ENCODE results near the gene XRN2. TPM values are rescaled to one million over a fixed set of nuclear protein-coding genes. Genes with fewer than 3 reads are reported as not detected.

The XRN2 gene
- polyA plus RNA-seq, 4 donors: 21.9 to 51.2 (median 26.3) TPM

- Histone ChIP-seq H3K27me3 (ENCODE audit: control insufficient read depth in 3 of 3, insufficient read depth in 3 of 3, low read length in 3 of 3) (no peaks in the 10 kb centered on the region), H3K4me1 (ENCODE audit: control insufficient read depth in 3 of 3, insufficient read depth in 2 of 3, low read depth in 1 of 3, low read length in 2 of 3) (peaks cover 0 to 11% (median 2%) of the 10 kb centered on the region in 3 donors), H3K36me3 (ENCODE audit: control insufficient read depth in 3 of 3, insufficient read depth in 2 of 3, low read depth in 1 of 3, low read length in 3 of 3) (no peaks in the 10 kb centered on the region), H3K9me3 (ENCODE audit: control insufficient read depth in 2 of 2, insufficient read depth in 1 of 2, low read depth in 1 of 2, low read length in 1 of 2) (no peaks in the 10 kb centered on the region), H3K27ac (ENCODE audit: low read depth in 1 of 3, low read length in 2 of 3) (peak overlapping the region; percentile 76 to 98 (median 94)), H3K4me3 (ENCODE audit: low read depth in 1 of 3, low read length in 3 of 3) (peak overlapping the region; percentile 72 to 100 (median 86))
- DNase-seq (no peak), FAIRE-seq (no peak)
- 0 to 1% (median 1%) methylated on average over 18 of the region's 18 CpGs for WGBS, 3 donors
Observed at GRCh38 chr20:21303872-21304586, 898 bp downstream of the XRN2 start.

GRCh38 chr20:21308340-21308739, 5.2 kb downstream of the XRN2 start:
- whole genome bisulfite sequencing, 3 donors: 60 to 95% (median 94%) methylated on average over 2 of the region's 2 CpGs
- Histone ChIP-seq H3K9me3 (ENCODE audit: control insufficient read depth in 2 of 2, insufficient read depth in 1 of 2, low read depth in 1 of 2, low read length in 1 of 2) (no peaks in the 10 kb centered on the region), H3K4me3 (ENCODE audit: low read depth in 1 of 3, low read length in 3 of 3) (no peak overlapping the region), H3K27me3 (ENCODE audit: control insufficient read depth in 3 of 3, insufficient read depth in 3 of 3, low read length in 3 of 3) (no peaks in the 10 kb centered on the region), H3K27ac (ENCODE audit: low read depth in 1 of 3, low read length in 2 of 3) (no peak overlapping the region), H3K36me3 (ENCODE audit: control insufficient read depth in 3 of 3, insufficient read depth in 2 of 3, low read depth in 1 of 3, low read length in 3 of 3) (no peaks in the 10 kb centered on the region), H3K4me1 (ENCODE audit: control insufficient read depth in 3 of 3, insufficient read depth in 2 of 3, low read depth in 1 of 3, low read length in 2 of 3) (peaks cover 0 to 8% (median 3%) of the 10 kb centered on the region in 3 donors)
- FAIRE-seq (no peak), DNase-seq (no peak)

- Histone ChIP-seq H3K4me1 (ENCODE audit: control insufficient read depth in 3 of 3, insufficient read depth in 2 of 3, low read depth in 1 of 3, low read length in 2 of 3) (peaks cover 0 to 3% (median under 1%) of the 10 kb centered on the region in 3 donors), H3K27ac (ENCODE audit: low read depth in 1 of 3, low read length in 2 of 3) (no peak overlapping the region), H3K4me3 (ENCODE audit: low read depth in 1 of 3, low read length in 3 of 3) (no peak overlapping the region), H3K27me3 (ENCODE audit: control insufficient read depth in 3 of 3, insufficient read depth in 3 of 3, low read length in 3 of 3) (no peaks in the 10 kb centered on the region), H3K36me3 (ENCODE audit: control insufficient read depth in 3 of 3, insufficient read depth in 2 of 3, low read depth in 1 of 3, low read length in 3 of 3) (no peaks in the 10 kb centered on the region), H3K9me3 (ENCODE audit: control insufficient read depth in 2 of 2, insufficient read depth in 1 of 2, low read depth in 1 of 2, low read length in 1 of 2) (no peaks in the 10 kb centered on the region)
- DNase-seq (no peak), FAIRE-seq (no peak)
- WGBS, 3 donors: 37 to 64% (median 58%) methylated on average over 2 of the region's 2 CpGs
Observed at GRCh38 chr20:21309678-21310467, 6.7 kb downstream of the XRN2 start.

- Histone ChIP-seq H3K9me3 (ENCODE audit: control insufficient read depth in 2 of 2, insufficient read depth in 1 of 2, low read depth in 1 of 2, low read length in 1 of 2) (peaks cover 0 to 2% of the 10 kb centered on the region in 2 donors), H3K36me3 (ENCODE audit: control insufficient read depth in 3 of 3, insufficient read depth in 2 of 3, low read depth in 1 of 3, low read length in 3 of 3) (no peaks in the 10 kb centered on the region), H3K27ac (ENCODE audit: low read depth in 1 of 3, low read length in 2 of 3) (no peak overlapping the region), H3K27me3 (ENCODE audit: control insufficient read depth in 3 of 3, insufficient read depth in 3 of 3, low read length in 3 of 3) (no peaks in the 10 kb centered on the region), H3K4me1 (ENCODE audit: control insufficient read depth in 3 of 3, insufficient read depth in 2 of 3, low read depth in 1 of 3, low read length in 2 of 3) (peaks cover 0 to 8% (median 0%) of the 10 kb centered on the region in 3 donors), H3K4me3 (ENCODE audit: low read depth in 1 of 3, low read length in 3 of 3) (peak overlapping the region in 1 of 3 donors; percentile 1)
- FAIRE-seq (no peak), DNase-seq (no peak)
- 86 to 92% (median 89%) methylated on average over 10 of the region's 10 CpGs for WGBS, 3 donors
Observed at GRCh38 chr20:21312813-21313474, 9.8 kb downstream of the XRN2 start.

GRCh38 chr20:21315138-21315537, 12.0 kb downstream of the XRN2 start:
- Histone ChIP-seq H3K4me1 (ENCODE audit: control insufficient read depth in 3 of 3, insufficient read depth in 2 of 3, low read depth in 1 of 3, low read length in 2 of 3) (peaks cover 0 to 8% (median 0%) of the 10 kb centered on the region in 3 donors), H3K36me3 (ENCODE audit: control insufficient read depth in 3 of 3, insufficient read depth in 2 of 3, low read depth in 1 of 3, low read length in 3 of 3) (no peaks in the 10 kb centered on the region), H3K27me3 (ENCODE audit: control insufficient read depth in 3 of 3, insufficient read depth in 3 of 3, low read length in 3 of 3) (no peaks in the 10 kb centered on the region), H3K9me3 (ENCODE audit: control insufficient read depth in 2 of 2, insufficient read depth in 1 of 2, low read depth in 1 of 2, low read length in 1 of 2) (peaks cover 0 to 2% of the 10 kb centered on the region in 2 donors), H3K27ac (ENCODE audit: low read depth in 1 of 3, low read length in 2 of 3) (no peak overlapping the region), H3K4me3 (ENCODE audit: low read depth in 1 of 3, low read length in 3 of 3) (no peak overlapping the region)
- 70 to 80% (median 76%) methylated on average over 4 of the region's 4 CpGs for WGBS, 3 donors
- FAIRE-seq (no peak), DNase-seq (no peak)

- FAIRE-seq: no peak
- 81 to 98% (median 98%) methylated on average over 5 of the region's 5 CpGs for WGBS, 3 donors
- no peak for DNase-seq
- H3K36me3 ChIP-seq (ENCODE audit: control insufficient read depth in 3 of 3, insufficient read depth in 2 of 3, low read depth in 1 of 3, low read length in 3 of 3): no peaks in the 10 kb centered on the region
- peaks cover 0 to 17% of the 10 kb centered on the region in 2 donors for H3K9me3 ChIP-seq (ENCODE audit: control insufficient read depth in 2 of 2, insufficient read depth in 1 of 2, low read depth in 1 of 2, low read length in 1 of 2)
- no peaks in the 10 kb centered on the region for H3K27me3 ChIP-seq (ENCODE audit: control insufficient read depth in 3 of 3, insufficient read depth in 3 of 3, low read length in 3 of 3)
- peaks cover 0 to 26% (median 10%) of the 10 kb centered on the region in 3 donors for H3K4me1 ChIP-seq (ENCODE audit: control insufficient read depth in 3 of 3, insufficient read depth in 2 of 3, low read depth in 1 of 3, low read length in 2 of 3)
- no peak overlapping the region for H3K27ac ChIP-seq (ENCODE audit: low read depth in 1 of 3, low read length in 2 of 3)
- H3K4me3 ChIP-seq (ENCODE audit: low read depth in 1 of 3, low read length in 3 of 3): no peak overlapping the region
Observed at GRCh38 chr20:21322083-21322710, 19.1 kb downstream of the XRN2 start.

GRCh38 chr20:21322921-21323331, 19.8 kb downstream of the XRN2 start:
- peaks cover 0 to 26% (median 10%) of the 10 kb centered on the region in 3 donors for H3K4me1 ChIP-seq (ENCODE audit: control insufficient read depth in 3 of 3, insufficient read depth in 2 of 3, low read depth in 1 of 3, low read length in 2 of 3)
- no peak for FAIRE-seq
- peaks cover 0 to 17% of the 10 kb centered on the region in 2 donors for H3K9me3 ChIP-seq (ENCODE audit: control insufficient read depth in 2 of 2, insufficient read depth in 1 of 2, low read depth in 1 of 2, low read length in 1 of 2)
- no peaks in the 10 kb centered on the region for H3K27me3 ChIP-seq (ENCODE audit: control insufficient read depth in 3 of 3, insufficient read depth in 3 of 3, low read length in 3 of 3)
- no peak overlapping the region for H3K4me3 ChIP-seq (ENCODE audit: low read depth in 1 of 3, low read length in 3 of 3)
- DNase-seq: no peak
- WGBS, 3 donors: 80 to 91% (median 90%) methylated on average over 3 of the region's 3 CpGs
- no peaks in the 10 kb centered on the region for H3K36me3 ChIP-seq (ENCODE audit: control insufficient read depth in 3 of 3, insufficient read depth in 2 of 3, low read depth in 1 of 3, low read length in 3 of 3)
- no peak overlapping the region for H3K27ac ChIP-seq (ENCODE audit: low read depth in 1 of 3, low read length in 2 of 3)

- Histone ChIP-seq H3K4me3 (ENCODE audit: low read depth in 1 of 3, low read length in 3 of 3) (no peak overlapping the region), H3K27ac (ENCODE audit: low read depth in 1 of 3, low read length in 2 of 3) (no peak overlapping the region), H3K27me3 (ENCODE audit: control insufficient read depth in 3 of 3, insufficient read depth in 3 of 3, low read length in 3 of 3) (no peaks in the 10 kb centered on the region), H3K4me1 (ENCODE audit: control insufficient read depth in 3 of 3, insufficient read depth in 2 of 3, low read depth in 1 of 3, low read length in 2 of 3) (peaks cover 0 to 26% (median 10%) of the 10 kb centered on the region in 3 donors), H3K36me3 (ENCODE audit: control insufficient read depth in 3 of 3, insufficient read depth in 2 of 3, low read depth in 1 of 3, low read length in 3 of 3) (no peaks in the 10 kb centered on the region), H3K9me3 (ENCODE audit: control insufficient read depth in 2 of 2, insufficient read depth in 1 of 2, low read depth in 1 of 2, low read length in 1 of 2) (peaks cover 0 to 17% of the 10 kb centered on the region in 2 donors)
- 58 to 71% (median 64%) methylated on average over 3 of the region's 3 CpGs for WGBS, 3 donors
- peak in 1 of 2 donors; percentile 70 for DNase-seq
- FAIRE-seq: no peak
Observed at GRCh38 chr20:21323640-21324039, 20.5 kb downstream of the XRN2 start.
